KMS-11 (cell line): ENCODE results near the gene CRTC3.

Experiments used
- H2AFZ ChIP-seq: fragments of 200-600 bp; sonication (generic); 2 replicates; pipeline ENCODE4 v1.6.1; 2016; ENCODE audit warnings: antibody characterized with exemption, mixed run types, low read depth
- H3K27ac ChIP-seq: fragments of 200-600 bp; sonication (generic); 2 replicates; pipeline ENCODE4 v1.6.1; 2016; ENCODE audit warnings: mild to moderate bottlenecking, mixed run types
- H3K27me3 ChIP-seq: fragments of 200-600 bp; sonication (generic); 2 replicates; pipeline ENCODE4 v1.6.1; 2017; ENCODE audit warnings: mild to moderate bottlenecking, low read depth, mixed run types, moderate library complexity; ENCODE audit not compliant: insufficient read depth
- H3K36me3 ChIP-seq: fragments of 200-600 bp; sonication (generic); 2 replicates; pipeline ENCODE4 v1.6.1; 2017; ENCODE audit warnings: mild to moderate bottlenecking, mixed run types; ENCODE audit not compliant: insufficient read depth
- H3K4me1 ChIP-seq: fragments of 200-600 bp; sonication (generic); 2 replicates; pipeline ENCODE4 v1.6.1; 2016; ENCODE audit warnings: mild to moderate bottlenecking, low read depth, mixed run types; ENCODE audit not compliant: poor library complexity, severe bottlenecking
- H3K4me2 ChIP-seq: fragments of 200-600 bp; sonication (generic); 2 replicates; pipeline ENCODE4 v1.7.0; 2016; ENCODE audit warnings: mild to moderate bottlenecking, mixed run types
- H3K4me3 ChIP-seq: fragments of 200-600 bp; sonication (generic); IDR thresholded peaks from 2 replicates; pipeline ENCODE4 v1.6.1; 2017; ENCODE audit warnings: low read depth, low read length, mixed read lengths; ENCODE audit not compliant: insufficient read depth
- H3K79me2 ChIP-seq: fragments of 200-600 bp; sonication (generic); 2 replicates; pipeline ENCODE4 v1.6.1; 2016; ENCODE audit warnings: low read depth, mixed run types; ENCODE audit not compliant: insufficient read depth
- H3K9ac ChIP-seq: fragments of 200-600 bp; sonication (generic); 2 replicates; pipeline ENCODE4 v1.6.1; 2016; ENCODE audit warnings: mild to moderate bottlenecking, mixed run types
- H4K20me1 ChIP-seq: fragments of 200-600 bp; sonication (generic); 2 replicates; pipeline ENCODE4 v1.6.1; 2016; ENCODE audit warnings: mild to moderate bottlenecking, mixed run types; ENCODE audit not compliant: insufficient read depth
- CTCF ChIP-seq: fragments of 200-600 bp; sonication (generic); conservative IDR thresholded peaks from 2 replicates; pipeline ENCODE4 v1.6.1; 2017; ENCODE audit warnings: low read depth, mild to moderate bottlenecking, antibody characterized with exemption, low read length, moderate library complexity, mixed read lengths

Gene CRTC3

GRCh38 chr15:90606641-90607040 lies 76.9 kb downstream of the CRTC3 start:
- no peak overlapping the region for H3K4me2 ChIP-seq
- H3K79me2 ChIP-seq: no peaks in the 10 kb centered on the region
- no peaks in the 10 kb centered on the region for H3K27me3 ChIP-seq
- no peak overlapping the region for H3K9ac ChIP-seq
- no peaks in the 10 kb centered on the region for H4K20me1 ChIP-seq
- no peak overlapping the region for H3K27ac ChIP-seq
- H3K36me3 ChIP-seq: no peaks in the 10 kb centered on the region
- no peak overlapping the region for H2AFZ ChIP-seq
- no peak overlapping the region for H3K4me3 ChIP-seq
- no peak for TF ChIP-seq CTCF
- no peaks in the 10 kb centered on the region for H3K4me1 ChIP-seq

- H3K79me2 ChIP-seq: no peaks in the 10 kb centered on the region
- H2AFZ ChIP-seq: no peak overlapping the region
- H3K4me3 ChIP-seq: no peak overlapping the region
- H3K36me3 ChIP-seq: no peaks in the 10 kb centered on the region
- no peak for TF ChIP-seq CTCF
- no peak overlapping the region for H3K4me2 ChIP-seq
- no peaks in the 10 kb centered on the region for H3K4me1 ChIP-seq
- no peak overlapping the region for H3K27ac ChIP-seq
- no peak overlapping the region for H3K9ac ChIP-seq
- no peaks in the 10 kb centered on the region for H3K27me3 ChIP-seq
- H4K20me1 ChIP-seq: no peaks in the 10 kb centered on the region
These were observed 77.6 kb downstream of the CRTC3 start for GRCh38 chr15:90607361-90607760.

GRCh38 chr15:90609242-90610180 lies 79.8 kb downstream of the CRTC3 start:
- TF ChIP-seq CTCF: no peak
- Histone ChIP-seq H2AFZ (no peak overlapping the region), H3K4me2 (no peak overlapping the region), H3K4me3 (no peak overlapping the region), H3K27me3 (no peaks in the 10 kb centered on the region), H3K27ac (no peak overlapping the region), H3K4me1 (no peaks in the 10 kb centered on the region), H3K79me2 (no peaks in the 10 kb centered on the region), H4K20me1 (no peaks in the 10 kb centered on the region), H3K9ac (no peak overlapping the region), H3K36me3 (no peaks in the 10 kb centered on the region)

- Histone ChIP-seq H3K27ac (no peak overlapping the region), H2AFZ (no peak overlapping the region), H3K27me3 (no peaks in the 10 kb centered on the region), H3K4me3 (no peak overlapping the region), H3K4me2 (no peak overlapping the region), H3K36me3 (no peaks in the 10 kb centered on the region), H3K9ac (no peak overlapping the region), H4K20me1 (no peaks in the 10 kb centered on the region), H3K79me2 (no peaks in the 10 kb centered on the region), H3K4me1 (no peaks in the 10 kb centered on the region)
- TF ChIP-seq CTCF: no peak
These were observed 80.5 kb downstream of the CRTC3 start for GRCh38 chr15:90610190-90610589.
